GM23248 (cell line): ENCODE results near the gene KLHDC9.

Experiments
- EZH2 ChIP-seq: fragments of 200-600 bp; sonication (generic); IDR thresholded peaks from 2 replicates; pipeline ENCODE4 v1.6.1; 2018; ENCODE audit warnings: antibody characterized with exemption, mild to moderate bottlenecking; ENCODE audit not compliant: insufficient read depth, poor library complexity, severe bottlenecking
- EZH2phosphoT487 ChIP-seq: fragments of 200-600 bp; sonication (generic); IDR thresholded peaks from 2 replicates; pipeline ENCODE4 v1.6.1; 2018; ENCODE audit warnings: antibody characterized with exemption, moderate library complexity, mild to moderate bottlenecking, low read depth; ENCODE audit not compliant: insufficient read depth

- TF ChIP-seq EZH2 (no peak), EZH2phosphoT487 (no peak)
These were observed 19.8 kb downstream of the KLHDC9 start, which contains the start of the genes NIT1 and PFDN2 for GRCh38 chr1:161117759-161118581.
